ENCODE results near the gene IGFBP4.

The IGFBP4 gene

GRCh38 chr17:40456396-40456951, 13.2 kb downstream of the IGFBP4 start:
- no peaks in the 10 kb centered on the region for H3K27me3 ChIP-seq
- H3K36me3 ChIP-seq, result peaks cover 68 to 81% (median 73%) of the 10 kb centered on the region in 11 experiments
- no peak overlapping the region for H3K9ac ChIP-seq
- no peak overlapping the region for H3K4me3 ChIP-seq
- no peaks in the 10 kb centered on the region for H3K9me3 ChIP-seq (replicated peaks in 1 of 11)
- no peak for TF ChIP-seq Cebpa-rat (IDR thresholded peaks at IDR 0.05)
- peaks cover 1 to 70% (median 27%) of the 10 kb centered on the region in 11 experiments; a peak in 18 of 22 replicates for H4K20me1 ChIP-seq
- H3K4me2 ChIP-seq, result no peak overlapping the region
- peaks cover 0 to 20% (median 11%) of the 10 kb centered on the region in 10 experiments; a peak in 14 of 20 replicates for H3K4me1 ChIP-seq
- no peak overlapping the region for H3K27ac ChIP-seq

- TF ChIP-seq Cebpa-rat (IDR thresholded peaks at IDR 0.05), result no peak
- H3K4me1 ChIP-seq, result peaks cover 0 to 12% (median 3%) of the 10 kb centered on the region in 10 experiments; a peak in 12 of 20 replicates
- H3K9ac ChIP-seq, result no peak overlapping the region
These were observed 14.1 kb downstream of the IGFBP4 start for GRCh38 chr17:40457369-40457768.

GRCh38 chr17:40457964-40458791, 14.9 kb downstream of the IGFBP4 start:
- TF ChIP-seq Cebpa-rat (IDR thresholded peaks at IDR 0.05), result no peak
- H3K4me2 ChIP-seq, result no peak overlapping the region
- no peak overlapping the region for H3K27ac ChIP-seq
- no peaks in the 10 kb centered on the region for H3K27me3 ChIP-seq
- peaks cover 0 to 8% (median 0%) of the 10 kb centered on the region in 10 experiments; a peak in 4 of 20 replicates for H3K4me1 ChIP-seq
- no peaks in the 10 kb centered on the region for H3K9me3 ChIP-seq (replicated peaks in 1 of 11)
- H3K36me3 ChIP-seq, result peaks cover 53 to 64% (median 56%) of the 10 kb centered on the region in 11 experiments
- no peak overlapping the region for H3K9ac ChIP-seq
- peaks cover 0 to 56% (median 10%) of the 10 kb centered on the region in 11 experiments; a peak in 13 of 22 replicates for H4K20me1 ChIP-seq
- no peak overlapping the region for H3K4me3 ChIP-seq

More at GRCh38 chr17:40457369-40457768, 14.1 kb downstream of the IGFBP4 start:
- peaks cover 61 to 72% (median 64%) of the 10 kb centered on the region in 11 experiments for H3K36me3 ChIP-seq
- no peak overlapping the region for H3K4me3 ChIP-seq
- H3K27me3 ChIP-seq, result no peaks in the 10 kb centered on the region
- H4K20me1 ChIP-seq, result peaks cover 0 to 65% (median 18%) of the 10 kb centered on the region in 11 experiments; a peak in 16 of 22 replicates
- no peak overlapping the region for H3K27ac ChIP-seq
- H3K9me3 ChIP-seq (replicated peaks in 1 of 11), result no peaks in the 10 kb centered on the region
- no peak overlapping the region for H3K4me2 ChIP-seq

- Histone ChIP-seq H3K27ac (no peak overlapping the region), H3K27me3 (no peaks in the 10 kb centered on the region), H4K20me1 (peaks cover 0 to 49% (median 5%) of the 10 kb centered on the region in 11 experiments; a peak in 12 of 22 replicates), H3K9me3 (replicated peaks in 1 of 11) (no peaks in the 10 kb centered on the region), H3K36me3 (peaks cover 45 to 56% (median 48%) of the 10 kb centered on the region in 11 experiments), H3K4me2 (no peak overlapping the region), H3K4me3 (no peak overlapping the region), H3K4me1 (peaks cover 0 to 8% (median 0%) of the 10 kb centered on the region in 10 experiments; a peak in 4 of 20 replicates), H3K9ac (no peak overlapping the region)
- no peak for TF ChIP-seq Cebpa-rat (IDR thresholded peaks at IDR 0.05)
These were observed 15.7 kb downstream of the IGFBP4 start for GRCh38 chr17:40458851-40459482.

GRCh38 chr17:40459636-40460603, 16.7 kb downstream of the IGFBP4 start:
- no peak for TF ChIP-seq Cebpa-rat (IDR thresholded peaks at IDR 0.05)

GRCh38 chr17:40460604-40460967, 17.3 kb downstream of the IGFBP4 start:
- Histone ChIP-seq H3K9me3 (replicated peaks in 1 of 11) (no peaks in the 10 kb centered on the region), H3K27ac (no peak overlapping the region), H3K9ac (no peak overlapping the region), H3K4me2 (no peak overlapping the region), H3K36me3 (peaks cover 28 to 40% (median 33%) of the 10 kb centered on the region in 11 experiments), H4K20me1 (peaks cover 0 to 40% (median 0%) of the 10 kb centered on the region in 11 experiments; a peak in 9 of 22 replicates), H3K4me3 (no peak overlapping the region), H3K4me1 (peaks cover 0 to 8% (median 0%) of the 10 kb centered on the region in 10 experiments; a peak in 5 of 20 replicates), H3K27me3 (no peaks in the 10 kb centered on the region)
- TF ChIP-seq Cebpa-rat (IDR thresholded peaks at IDR 0.05), result no peak

More at GRCh38 chr17:40459636-40460603, 16.7 kb downstream of the IGFBP4 start:
- H3K36me3 ChIP-seq, result peaks cover 35 to 46% (median 39%) of the 10 kb centered on the region in 11 experiments
- H3K4me1 ChIP-seq, result peaks cover 0 to 8% (median 0%) of the 10 kb centered on the region in 10 experiments; a peak in 5 of 20 replicates
- H3K4me3 ChIP-seq, result no peak overlapping the region
- H3K9me3 ChIP-seq (replicated peaks in 1 of 11), result no peaks in the 10 kb centered on the region
- H3K4me2 ChIP-seq, result no peak overlapping the region
- H3K27ac ChIP-seq, result no peak overlapping the region
- H4K20me1 ChIP-seq, result peaks cover 0 to 40% (median 0%) of the 10 kb centered on the region in 11 experiments; a peak in 11 of 22 replicates
- no peaks in the 10 kb centered on the region for H3K27me3 ChIP-seq
- no peak overlapping the region for H3K9ac ChIP-seq

- Histone ChIP-seq H4K20me1 (peaks cover 0 to 40% (median 0%) of the 10 kb centered on the region in 11 experiments; a peak in 9 of 22 replicates), H3K4me3 (no peak overlapping the region), H3K27me3 (no peaks in the 10 kb centered on the region), H3K9ac (no peak overlapping the region), H3K4me2 (no peak overlapping the region), H3K4me1 (peaks cover 0 to 8% (median 0%) of the 10 kb centered on the region in 10 experiments; a peak in 5 of 20 replicates), H3K27ac (no peak overlapping the region), H3K9me3 (replicated peaks in 1 of 11) (no peaks in the 10 kb centered on the region), H3K36me3 (peaks cover 23 to 34% (median 27%) of the 10 kb centered on the region in 11 experiments)
- no peak for TF ChIP-seq Cebpa-rat (IDR thresholded peaks at IDR 0.05)
These were observed 17.9 kb downstream of the IGFBP4 start for GRCh38 chr17:40460968-40461731.
